ENCODE results near the gene NUP133.
"Not testable (repeated sequence)": the region's sequence is repeated elsewhere in the genome, so short reads cannot be mapped to it uniquely, and the experiment has no call there.

DNA sequence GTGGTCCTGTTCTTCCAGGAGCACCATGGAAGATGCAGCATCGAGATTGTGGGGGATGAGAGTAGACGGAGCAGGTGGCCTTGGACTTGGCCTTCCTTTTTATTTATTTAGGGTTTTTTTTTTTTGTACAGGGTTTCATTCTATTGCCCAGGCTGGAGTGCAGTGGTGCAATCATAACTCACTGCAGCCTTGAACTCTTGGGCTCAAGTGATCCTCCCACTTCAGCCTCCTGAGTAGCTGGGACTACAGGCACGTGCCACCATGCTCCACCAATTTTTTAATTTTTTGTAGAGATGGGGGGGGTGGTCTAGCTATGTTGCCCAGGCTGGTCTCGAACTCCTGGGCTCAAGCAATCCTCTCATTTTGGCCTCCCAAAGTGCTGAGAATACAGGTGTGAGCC, 105.8 kb downstream of the NUP133 start:
- TF ChIP-seq, protein P1, sequence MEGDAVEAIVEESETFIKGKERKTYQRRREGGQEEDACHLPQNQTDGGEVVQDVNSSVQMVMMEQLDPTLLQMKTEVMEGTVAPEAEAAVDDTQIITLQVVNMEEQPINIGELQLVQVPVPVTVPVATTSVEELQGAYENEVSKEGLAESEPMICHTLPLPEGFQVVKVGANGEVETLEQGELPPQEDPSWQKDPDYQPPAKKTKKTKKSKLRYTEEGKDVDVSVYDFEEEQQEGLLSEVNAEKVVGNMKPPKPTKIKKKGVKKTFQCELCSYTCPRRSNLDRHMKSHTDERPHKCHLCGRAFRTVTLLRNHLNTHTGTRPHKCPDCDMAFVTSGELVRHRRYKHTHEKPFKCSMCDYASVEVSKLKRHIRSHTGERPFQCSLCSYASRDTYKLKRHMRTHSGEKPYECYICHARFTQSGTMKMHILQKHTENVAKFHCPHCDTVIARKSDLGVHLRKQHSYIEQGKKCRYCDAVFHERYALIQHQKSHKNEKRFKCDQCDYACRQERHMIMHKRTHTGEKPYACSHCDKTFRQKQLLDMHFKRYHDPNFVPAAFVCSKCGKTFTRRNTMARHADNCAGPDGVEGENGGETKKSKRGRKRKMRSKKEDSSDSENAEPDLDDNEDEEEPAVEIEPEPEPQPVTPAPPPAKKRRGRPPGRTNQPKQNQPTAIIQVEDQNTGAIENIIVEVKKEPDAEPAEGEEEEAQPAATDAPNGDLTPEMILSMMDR (conservative IDR thresholded peaks at IDR 0.05; ENCODE audit: low read depth, low read length): not testable (repeated sequence)
- not testable (repeated sequence) for TF ChIP-seq EZH2 (IDR thresholded peaks at IDR 0.05; ENCODE audit: borderline replicate concordance, low read depth, low read length, poor library complexity, severe bottlenecking)
